NCI-H2171 (cell line): ENCODE measurements around the gene KRTAP10-5.
"Not testable (repeated sequence)": the region's sequence is repeated elsewhere in the genome, so short reads cannot be mapped to it uniquely, and the experiment has no call there.

Experiments used
- DNase-seq: peaks from one replicate; lab custom pipeline; 2025; lab: John Stamatoyannopoulos, UW

KRTAP10-5 gene

GRCh38 chr21:44590897-44591800, 10.7 kb upstream of the KRTAP10-5 start:
- not testable (repeated sequence) for DNase-seq

- no peak for DNase-seq
These were observed 9.9 kb upstream of the KRTAP10-5 start for GRCh38 chr21:44590311-44590721.

- no peak for DNase-seq
These were observed 9.3 kb upstream of the KRTAP10-5 start for GRCh38 chr21:44589586-44590305.

DNA sequence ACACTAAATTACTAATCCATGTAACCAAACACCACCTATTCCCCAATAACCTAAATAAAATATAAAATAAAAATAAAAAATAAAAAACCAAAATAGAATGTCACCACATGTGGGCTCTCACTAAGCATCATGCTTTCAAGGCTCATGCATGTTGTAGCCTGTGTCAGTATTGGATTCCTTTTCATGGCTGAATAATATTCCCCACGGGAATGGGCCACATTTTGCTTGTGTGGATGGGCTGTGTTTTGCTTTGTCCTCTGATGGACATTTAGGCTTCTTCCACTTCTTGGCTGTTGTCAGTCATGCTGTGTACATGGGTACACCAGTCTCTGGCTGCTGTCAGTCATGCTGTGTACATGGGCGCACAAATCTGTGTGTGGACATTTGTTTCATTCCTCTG, 8.7 kb upstream of the KRTAP10-5 start:
- no peak for DNase-seq

DNA sequence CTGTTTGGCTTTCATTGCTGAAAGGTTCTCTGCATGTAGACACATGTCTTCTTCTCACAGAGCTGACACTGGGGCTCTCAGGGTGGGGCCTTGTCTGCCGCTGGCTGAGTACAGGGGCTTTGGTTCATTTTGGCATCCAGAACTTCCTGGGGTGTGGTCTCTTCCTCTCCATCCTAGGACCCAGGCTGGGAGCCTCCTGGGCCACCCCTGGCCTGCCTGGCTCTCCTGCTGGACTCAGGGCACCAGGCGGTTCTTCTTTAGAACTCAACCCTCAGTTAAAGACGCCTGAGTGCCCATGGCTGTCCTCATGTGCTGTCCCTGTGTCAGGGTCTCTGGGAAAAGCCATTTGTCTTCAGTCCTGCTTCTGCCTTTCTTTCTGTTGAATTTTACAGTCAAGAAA, 5.5 kb upstream of the KRTAP10-5 start:
- no peak for DNase-seq

DNA sequence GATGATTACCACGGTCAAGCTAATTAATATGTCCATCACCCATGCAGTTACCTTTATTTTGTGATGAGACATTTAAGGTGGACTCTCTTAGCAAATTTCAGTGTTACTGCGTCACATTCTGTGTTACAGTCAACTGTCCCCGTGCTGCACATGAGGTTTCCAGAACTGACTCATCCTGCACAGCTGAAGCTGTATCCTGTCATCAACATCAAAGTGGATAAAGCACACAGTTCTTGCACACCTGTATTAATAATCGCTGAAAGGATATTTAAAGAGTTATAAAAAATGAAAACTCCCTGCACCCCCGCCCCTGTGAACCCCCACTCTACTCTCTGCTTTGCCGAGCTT, 3.4 kb upstream of the KRTAP10-5 start:
- DNase-seq = no peak

GRCh38 chr21:44583089-44583799, 2.8 kb upstream of the KRTAP10-5 start:
- no peak for DNase-seq

GRCh38 chr21:44582055-44582454, 1.7 kb upstream of the KRTAP10-5 start:
- DNase-seq = no peak

DNA sequence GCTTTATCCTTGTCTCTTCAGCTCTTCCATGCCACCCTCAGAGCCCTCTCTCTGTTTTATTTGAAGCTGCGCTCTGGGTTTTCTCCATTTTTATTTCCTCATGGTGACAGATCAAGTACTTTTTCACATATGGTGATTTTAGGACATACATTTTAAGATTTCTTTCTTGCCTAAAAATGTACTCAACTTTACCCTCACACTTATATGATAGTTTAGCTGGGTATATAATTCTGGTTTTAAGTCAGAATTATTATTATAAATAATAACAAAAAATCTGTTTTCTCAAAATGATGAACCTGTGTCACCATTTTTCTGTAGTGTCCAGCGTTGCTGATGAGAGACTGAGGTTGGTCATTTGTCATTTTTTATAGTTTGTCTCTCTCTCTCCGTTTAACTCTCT, 754 bp upstream of the KRTAP10-5 start:
- no peak for DNase-seq

GRCh38 chr21:44579833-44580144, 615 bp downstream of the KRTAP10-5 start:
- DNase-seq = no peak

DNA sequence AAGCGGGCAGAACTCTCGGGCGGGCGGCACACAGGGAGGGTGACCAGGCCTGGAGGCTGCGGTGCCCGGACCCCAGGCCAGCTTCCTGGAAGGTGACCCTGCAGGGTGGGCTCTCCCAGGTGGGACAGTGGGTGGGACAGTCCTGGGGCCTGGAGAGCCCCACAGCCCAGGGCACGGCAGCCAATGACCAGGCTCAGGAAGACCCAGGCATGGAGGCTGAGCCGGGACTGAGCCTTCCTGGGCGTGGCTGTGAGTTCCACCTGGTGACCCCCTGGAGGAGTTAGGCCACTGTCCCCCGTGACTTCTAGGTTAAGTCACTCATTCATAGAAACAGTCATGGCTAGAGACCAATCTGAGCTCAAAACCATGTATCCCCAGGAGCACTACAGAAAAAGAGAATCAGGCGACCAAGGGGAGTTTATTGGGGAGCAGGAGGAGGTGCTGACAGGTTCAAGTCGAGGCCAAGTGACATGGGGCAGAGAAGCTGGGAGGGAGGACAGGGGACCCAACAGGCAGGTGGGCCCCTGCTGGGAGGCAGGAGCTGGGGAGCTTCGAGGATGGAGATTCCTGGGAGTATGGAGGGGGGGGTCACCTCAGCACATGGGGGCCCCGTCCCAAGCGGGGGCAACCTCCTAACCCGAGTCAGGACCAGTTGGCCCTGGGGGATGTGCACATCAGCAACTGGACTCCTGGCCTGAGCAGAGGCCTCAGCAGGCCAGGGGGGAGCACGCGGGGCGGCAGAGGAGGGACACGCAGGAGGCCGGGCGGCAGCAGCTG, 1.2 kb downstream of the KRTAP10-5 start:
- no peak for DNase-seq

- no peak for DNase-seq
These were observed 1.9 kb downstream of the KRTAP10-5 start for GRCh38 chr21:44578371-44579055.

DNA sequence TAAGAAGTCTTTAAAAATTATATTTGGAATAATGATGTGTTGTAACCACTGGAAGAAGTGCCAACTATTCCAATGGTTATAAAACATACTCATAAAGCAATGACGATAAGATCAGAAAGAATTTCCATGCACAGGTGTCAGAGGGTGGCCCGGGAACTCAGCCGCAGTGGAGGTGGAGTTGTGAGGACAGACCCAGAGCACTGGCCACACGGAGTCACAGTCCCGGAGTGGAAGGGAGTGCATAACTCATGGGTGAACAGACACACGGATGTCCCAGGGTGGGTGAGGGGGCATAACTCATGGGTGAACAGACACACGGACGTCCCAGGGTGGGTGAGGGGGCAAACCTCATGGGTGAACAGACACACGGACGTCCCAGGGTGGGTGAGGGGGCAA, 4.4 kb downstream of the KRTAP10-5 start:
- DNase-seq = no peak

GRCh38 chr21:44575307-44576024, 4.9 kb downstream of the KRTAP10-5 start:
- no peak for DNase-seq

DNA sequence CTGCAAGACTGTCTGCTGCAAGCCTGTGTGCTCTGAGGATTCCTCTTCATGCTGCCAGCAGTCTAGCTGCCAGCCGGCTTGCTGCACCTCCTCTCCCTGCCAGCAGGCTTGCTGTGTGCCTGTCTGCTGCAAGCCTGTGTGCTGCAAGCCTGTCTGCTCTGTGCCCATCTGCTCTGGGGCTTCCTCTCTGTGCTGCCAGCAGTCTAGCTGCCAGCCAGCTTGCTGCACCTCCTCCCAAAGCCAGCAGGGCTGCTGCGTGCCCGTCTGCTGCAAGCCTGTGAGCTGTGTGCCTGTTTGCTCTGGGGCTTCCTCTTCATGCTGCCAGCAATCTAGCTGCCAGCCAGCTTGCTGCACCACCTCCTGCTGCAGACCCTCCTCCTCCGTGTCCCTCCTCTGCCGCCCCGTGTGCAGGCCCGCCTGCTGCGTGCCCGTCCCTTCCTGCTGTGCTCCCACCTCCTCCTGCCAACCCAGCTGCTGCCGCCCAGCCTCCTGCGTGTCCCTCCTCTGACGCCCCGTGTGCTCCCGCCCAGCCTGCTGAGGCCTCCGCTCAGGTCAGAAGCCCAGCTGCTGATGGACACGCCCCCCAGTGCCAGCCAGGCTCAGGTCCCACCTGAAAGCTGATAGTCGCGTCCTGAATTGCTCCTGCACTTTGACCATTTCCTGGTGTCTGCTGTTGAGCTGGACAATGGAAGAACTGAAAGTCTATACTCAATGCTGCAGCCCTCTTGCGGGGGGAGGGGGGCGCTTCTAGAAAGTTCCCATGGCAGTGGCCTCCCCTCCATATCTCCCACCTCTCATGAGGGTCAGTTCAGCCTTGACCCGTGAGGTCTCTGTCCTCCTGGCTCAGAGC, 5.7 kb downstream of the KRTAP10-5 start:
- DNase-seq = no peak

- DNase-seq = not testable (repeated sequence)
These were observed 6.6 kb downstream of the KRTAP10-5 start, which contains the start of gene KRTAP10-4 for GRCh38 chr21:44573630-44574456. Gene KRTAP10-4 (plus strand): TSS chr21:44573729. CDS start chr21:44573759, 30 bp downstream.

DNA sequence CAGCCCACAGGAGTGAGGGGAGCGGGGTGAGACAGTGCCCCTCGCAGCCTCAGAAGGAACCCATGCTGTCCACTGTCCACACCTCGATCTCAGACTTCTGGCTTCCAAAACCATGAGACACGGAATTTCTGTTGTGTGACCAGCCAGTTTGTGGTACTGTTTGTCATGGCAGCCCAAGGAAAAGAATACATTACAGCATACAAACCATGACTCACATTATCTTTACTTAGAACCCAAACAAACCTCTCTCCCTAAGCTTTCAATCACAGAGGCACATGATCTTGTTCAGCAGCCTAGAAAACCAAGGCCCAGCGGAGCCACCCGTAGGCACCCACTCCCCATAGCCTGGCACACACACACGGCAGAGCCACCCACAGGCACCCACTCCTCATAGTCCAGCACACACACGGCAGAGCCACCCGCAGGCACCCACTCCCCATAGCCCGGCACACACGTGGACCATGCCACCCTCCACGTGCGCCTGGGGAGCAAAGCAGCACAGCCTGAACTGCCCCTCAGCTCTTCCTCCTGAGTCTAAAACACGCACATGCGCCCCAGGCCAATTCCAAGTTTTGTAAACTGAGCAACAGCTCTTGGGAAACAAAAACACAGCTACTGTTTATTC, 7.3 kb downstream of the KRTAP10-5 start:
- no peak for DNase-seq
